Amniotic epithelial cell (primary cell): Measurements from ENCODE around the gene CGN.
"Not testable (repeated sequence)": the region's sequence is repeated elsewhere in the genome, so short reads cannot be mapped to it uniquely, and the experiment has no call there.

ENCODE experiments used
- DNase-seq: peaks from one replicate; pipeline ENCODE4 v3.0.0-alpha.2; 2010; ENCODE audit warnings: low read depth

The CGN gene

GRCh38 chr1:151502035-151502700 lies 9.0 kb upstream of the CGN start:
- no peak for DNase-seq

GRCh38 chr1:151502859-151503780 lies 8.1 kb upstream of the CGN start:
- DNase-seq = no peak

GRCh38 chr1:151504252-151504651 lies 6.9 kb upstream of the CGN start:
- no peak for DNase-seq

DNA sequence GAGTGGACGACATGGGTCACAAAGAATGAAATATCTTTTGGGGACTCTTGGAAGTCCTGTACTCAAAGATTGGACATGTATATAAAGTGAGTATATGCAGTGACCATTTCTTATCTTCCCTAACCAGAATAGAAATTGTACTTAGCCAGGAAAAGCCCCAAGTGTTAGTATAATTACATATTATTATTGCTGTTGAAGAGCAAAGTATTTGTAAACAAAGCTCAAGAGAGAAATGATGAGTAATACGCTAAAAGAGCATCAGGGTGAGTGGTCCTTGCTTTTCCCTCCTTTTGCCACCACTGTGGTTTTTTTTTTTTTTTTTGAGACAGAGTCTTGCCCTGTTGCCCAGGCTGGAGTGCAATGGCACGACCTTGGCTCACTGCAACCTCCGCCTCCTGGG lies 6.4 kb upstream of the CGN start:
- no peak for DNase-seq

GRCh38 chr1:151508833-151509232 lies 2.4 kb upstream of the CGN start:
- no peak for DNase-seq

- no peak for DNase-seq
Observed at GRCh38 chr1:151509350-151510019, 1.7 kb upstream of the CGN start.

DNA sequence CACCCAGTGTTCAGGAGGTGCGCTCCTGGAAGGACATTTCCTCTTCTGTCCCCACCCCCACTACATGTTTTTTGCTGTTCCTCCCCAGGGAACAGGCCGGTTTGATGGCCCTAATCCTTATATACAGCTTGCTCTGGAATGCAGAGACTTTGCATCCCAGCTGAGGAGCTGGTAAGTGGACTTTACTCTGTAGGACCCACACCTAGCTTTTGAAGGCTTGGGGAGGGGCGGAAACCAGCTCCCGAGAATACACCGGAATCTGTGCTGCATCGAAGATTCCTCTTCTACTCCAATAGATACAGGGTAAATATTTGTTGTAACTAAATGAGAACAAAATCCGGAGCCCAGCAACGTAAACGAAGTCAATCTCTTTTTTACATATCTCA lies 1.2 kb upstream of the CGN start:
- DNase-seq = no peak

- no peak for DNase-seq
Observed at GRCh38 chr1:151510614-151510956, 602 bp upstream of the CGN start.

DNA sequence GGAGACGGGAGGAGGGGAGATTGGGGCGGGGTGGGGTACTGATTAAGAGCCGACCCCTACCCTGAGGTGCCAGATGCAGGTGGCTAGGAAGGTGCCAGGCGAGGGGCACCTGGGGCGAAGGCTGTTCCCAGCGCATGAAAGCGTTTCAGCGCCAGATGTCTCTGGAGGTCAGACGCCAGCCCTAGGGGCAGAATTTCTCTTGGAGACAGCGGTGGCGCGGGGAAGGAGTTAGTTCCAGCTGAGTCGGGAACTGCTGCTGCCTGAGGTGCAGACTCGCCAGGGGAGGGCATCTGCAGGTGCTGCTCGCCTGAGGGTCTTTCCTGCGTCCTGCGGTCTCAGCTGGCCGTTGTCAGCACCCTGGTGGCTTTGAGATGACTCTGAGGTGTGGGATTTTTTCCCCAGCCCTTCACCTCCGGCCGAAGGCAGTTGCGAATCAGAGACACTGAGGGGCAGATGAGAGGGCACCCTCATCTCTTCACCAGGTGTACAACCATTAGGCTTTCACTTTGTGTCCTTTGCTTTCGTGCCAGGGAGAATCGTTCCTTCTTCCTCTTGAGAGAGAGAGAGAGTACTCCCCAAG lies 539 bp downstream of the CGN start:
- DNase-seq = no peak

GRCh38 chr1:151512326-151512725 lies 1.1 kb downstream of the CGN start:
- DNase-seq = no peak

DNA sequence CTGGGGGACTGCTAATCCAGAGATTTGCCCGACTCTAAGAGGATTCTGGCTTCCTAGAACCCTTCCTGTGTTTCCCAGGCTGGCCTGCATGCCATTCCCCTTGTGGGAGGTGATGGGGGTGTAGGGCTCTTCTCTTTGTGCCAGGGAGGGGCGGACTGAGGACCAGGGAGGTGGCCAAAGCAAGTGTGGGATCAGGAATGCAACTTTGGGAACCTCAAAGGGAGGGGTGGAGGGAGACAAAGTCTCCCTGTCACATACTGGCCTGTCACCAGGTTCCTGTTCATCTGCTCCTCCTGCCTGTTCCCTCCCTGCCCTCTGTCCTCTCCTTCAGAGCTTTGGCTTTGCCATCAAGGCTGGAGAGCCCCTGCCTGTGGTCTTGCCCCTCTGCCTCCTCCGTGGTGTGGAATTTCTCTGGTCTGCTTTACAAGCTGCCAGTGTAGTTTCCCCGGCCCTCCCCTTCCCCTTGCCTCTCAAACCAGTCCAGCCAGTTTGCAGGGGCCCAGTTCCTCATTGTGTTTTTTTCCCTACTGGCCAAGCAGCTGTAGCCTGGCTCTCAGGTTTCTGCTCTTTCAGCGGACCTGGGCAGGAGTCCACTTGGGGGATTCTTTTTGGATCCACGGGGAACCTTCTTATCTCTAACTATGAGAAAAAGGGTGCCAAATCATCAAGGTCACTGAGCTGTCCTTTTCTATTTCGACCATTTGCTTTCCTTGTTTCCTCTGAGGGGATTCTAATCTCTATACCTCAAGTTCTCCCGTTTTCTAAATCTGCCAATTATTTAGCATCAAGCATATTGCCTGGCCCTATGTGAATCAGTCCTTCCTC lies 1.8 kb downstream of the CGN start:
- DNase-seq = no peak

DNA sequence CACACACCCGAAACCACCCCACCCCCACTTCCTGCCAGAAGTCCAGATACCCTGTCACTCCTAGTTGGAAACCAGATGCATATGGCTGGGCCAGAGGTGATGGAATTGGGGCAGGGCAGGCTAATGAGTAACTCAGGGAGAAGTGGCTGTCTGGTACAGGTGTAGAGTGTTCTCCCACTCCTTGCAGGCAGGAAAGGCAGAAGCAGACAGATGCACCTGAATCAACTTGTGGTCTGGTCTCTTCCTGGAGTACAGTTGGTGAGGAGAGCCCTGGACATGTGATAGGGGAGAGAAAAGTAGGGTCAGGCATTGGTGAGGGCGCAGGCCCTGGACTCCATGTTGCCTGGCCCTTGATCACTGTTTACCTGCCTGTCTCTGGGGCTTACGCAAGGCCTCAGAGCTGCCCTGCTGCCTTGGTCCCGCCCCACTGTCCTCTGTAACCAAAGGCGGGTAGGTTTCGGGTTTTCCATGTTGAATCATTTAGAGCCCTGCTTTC lies 2.5 kb downstream of the CGN start:
- no peak for DNase-seq

DNA sequence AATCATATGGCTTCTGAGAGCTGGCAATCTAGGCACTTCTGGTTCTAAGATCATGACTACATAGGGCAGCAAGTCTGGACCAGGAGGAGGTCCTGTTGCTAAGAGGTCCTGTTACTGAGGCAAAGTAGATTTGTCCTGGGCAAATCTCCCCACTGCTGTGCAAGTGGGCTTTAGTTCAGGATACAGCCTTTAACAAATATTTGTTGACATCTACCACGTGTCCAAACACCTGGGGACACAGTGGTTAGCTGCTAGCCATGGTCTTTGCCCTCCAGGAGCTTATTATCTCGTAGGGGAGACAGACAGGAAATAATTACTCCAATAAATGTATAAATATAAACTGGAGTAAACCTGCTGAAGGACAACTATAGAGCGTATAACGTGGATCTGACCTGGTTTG lies 3.2 kb downstream of the CGN start:
- DNase-seq = no peak

GRCh38 chr1:151515265-151515664 lies 4.1 kb downstream of the CGN start:
- DNase-seq = no peak

GRCh38 chr1:151516031-151516511 lies 4.9 kb downstream of the CGN start:
- DNase-seq = no peak

DNA sequence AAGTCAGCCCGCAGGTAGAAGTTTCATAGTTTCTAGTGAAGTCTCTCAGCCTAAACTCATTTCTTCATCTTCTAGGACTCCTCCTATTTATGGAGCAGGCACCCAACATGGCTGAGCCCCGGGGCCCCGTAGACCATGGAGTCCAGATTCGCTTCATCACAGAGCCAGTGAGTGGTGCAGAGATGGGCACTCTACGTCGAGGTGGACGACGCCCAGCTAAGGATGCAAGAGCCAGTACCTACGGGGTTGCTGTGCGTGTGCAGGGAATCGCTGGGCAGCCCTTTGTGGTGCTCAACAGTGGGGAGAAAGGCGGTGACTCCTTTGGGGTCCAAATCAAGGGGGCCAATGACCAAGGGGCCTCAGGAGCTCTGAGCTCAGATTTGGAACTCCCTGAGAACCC lies 7.2 kb downstream of the CGN start:
- no peak for DNase-seq

GRCh38 chr1:151518936-151519335 lies 7.7 kb downstream of the CGN start:
- DNase-seq = no peak

- DNase-seq = no peak
Observed at GRCh38 chr1:151519667-151520066, 8.5 kb downstream of the CGN start.

DNA sequence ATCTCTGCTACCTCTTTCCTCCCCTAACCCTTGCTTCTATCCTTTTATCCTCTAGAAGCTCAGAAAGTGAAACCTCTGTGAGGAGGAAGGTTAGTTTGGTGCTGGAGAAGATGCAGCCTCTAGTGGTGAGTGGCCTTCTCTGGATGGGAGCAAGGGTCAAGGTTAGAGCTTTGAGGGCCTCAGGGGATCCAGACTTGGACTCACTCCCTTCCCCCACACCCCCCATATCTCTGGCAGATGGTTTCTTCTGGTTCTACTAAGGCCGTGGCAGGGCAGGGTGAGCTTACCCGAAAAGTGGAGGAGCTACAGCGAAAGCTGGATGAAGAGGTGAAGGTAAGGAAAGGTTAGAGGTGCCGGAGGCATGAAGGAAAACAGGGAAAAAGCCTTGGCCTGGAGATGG lies 9.2 kb downstream of the CGN start:
- DNase-seq = no peak

DNA sequence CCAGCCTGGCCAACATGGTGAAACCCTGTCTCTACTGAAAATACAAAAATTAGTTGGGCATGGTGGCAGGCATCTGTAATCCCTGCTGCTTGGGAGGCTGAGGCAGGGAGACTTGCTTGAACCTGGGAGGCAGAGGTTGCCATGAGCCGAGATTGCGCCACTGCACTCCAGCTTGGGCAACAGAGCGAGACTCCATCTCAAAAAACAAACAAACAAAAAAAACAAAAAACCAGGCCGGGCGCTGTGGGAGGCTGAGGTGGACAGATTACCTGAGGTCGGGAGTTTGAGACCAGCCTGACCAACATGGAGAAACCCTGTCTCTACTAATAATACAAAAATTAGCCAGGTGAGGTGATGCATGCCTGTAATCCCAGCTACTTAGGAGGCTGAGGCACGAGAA lies 11.2 kb downstream of the CGN start:
- DNase-seq = not testable (repeated sequence)

DNA sequence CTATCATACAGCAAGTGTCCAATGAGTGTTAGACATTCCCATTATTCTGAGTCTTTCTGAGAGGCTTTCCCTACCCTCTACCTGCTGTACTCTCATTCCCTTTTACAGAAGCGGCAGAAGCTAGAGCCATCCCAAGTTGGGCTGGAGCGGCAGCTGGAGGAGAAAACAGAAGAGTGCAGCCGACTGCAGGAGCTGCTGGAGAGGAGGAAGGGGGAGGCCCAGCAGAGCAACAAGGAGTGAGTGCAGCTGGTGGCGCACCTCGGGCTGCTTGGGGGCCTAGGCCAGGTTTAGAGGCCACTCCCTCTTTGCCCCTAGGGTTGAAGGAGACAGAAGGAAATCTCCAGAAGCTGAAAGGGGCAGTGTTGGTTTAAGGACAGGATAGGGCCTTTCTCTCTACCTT lies 12.1 kb downstream of the CGN start:
- no peak for DNase-seq

GRCh38 chr1:151524736-151525135 lies 13.5 kb downstream of the CGN start:
- no peak for DNase-seq
